Breast epithelium (tissue), 4 donors: ENCODE results near the gene ALG5. TPM values are rescaled to one million over a fixed set of nuclear protein-coding genes. Genes with fewer than 3 reads are reported as not detected.

Experiments used
- DNase-seq, 2 donors: peaks; one replicate each; pipeline ENCODE4 v3.0.0-alpha.2; 2019; ENCODE audit warnings: low spot score in 2 of 2
- H3K27ac ChIP-seq, 2 donors: fragments of 200-600 bp; sonication (generic) in 1 of 2; one replicate each; pipeline ENCODE4 v1.5.1; 2016 to 2019; ENCODE audit warnings: mild to moderate bottlenecking in 1 of 2
- H3K27me3 ChIP-seq, 2 donors: fragments of 200-600 bp; sonication (generic) in 1 of 2; one replicate each; pipeline versions ENCODE4 v1.5.1 to v1.6.0; 2017 to 2019; ENCODE audit warnings: control low read depth in 1 of 2, mild to moderate bottlenecking in 1 of 2
- H3K36me3 ChIP-seq: fragments of 200-600 bp; one replicate; pipeline ENCODE4 v1.5.1; 2019
- H3K4me1 ChIP-seq, 2 donors: fragments of 200-600 bp; sonication (generic); one replicate each; pipeline ENCODE4 v1.5.1; 2016 to 2019; ENCODE audit warnings: control low read depth in 1 of 2
- H3K4me3 ChIP-seq, 3 donors: fragments of 200-600 bp; sonication (generic); 1 replicate in 2 of 3; 2 replicates in 1 of 3; pipeline ENCODE4 v1.5.1; 2016 to 2019; ENCODE audit warnings: mild to moderate bottlenecking in 3 of 3, moderate library complexity in 2 of 3
- H3K9me3 ChIP-seq, 2 donors: fragments of 200-600 bp; sonication (generic) in 1 of 2; one replicate each; pipeline ENCODE4 v1.5.1; 2016 to 2019; ENCODE audit warnings: control low read depth in 1 of 2
- CTCF ChIP-seq, 3 donors: fragments of 450-650 bp; IDR thresholded peaks; one replicate each; pipeline ENCODE4 v1.5.1; 2016 to 2017; ENCODE audit warnings: antibody characterized with exemption in 3 of 3, mild to moderate bottlenecking in 3 of 3, moderate library complexity in 3 of 3
- POLR2A ChIP-seq: fragments of 450-650 bp; IDR thresholded peaks from one replicate; pipeline ENCODE4 v1.6.1; 2016; ENCODE audit warnings: antibody characterized with exemption, mild to moderate bottlenecking, moderate library complexity
- POLR2AphosphoS5 ChIP-seq, 3 donors: sonication (generic); formaldehyde crosslinking; IDR thresholded peaks; one replicate each; pipeline ENCODE4 v1.6.1; 2017; ENCODE audit warnings: antibody characterized with exemption in 3 of 3
- intact Hi-C: fragments of 100-400 bp; cut with DNase I; formaldehyde crosslinking; loops from one replicate; pipeline ENCODE4 v1.15.1; 2023; ENCODE audit warnings: low total_unique reads
- total RNA-seq, 3 donors: library from RNA; depleted of rRNA; stranded (reverse); fragments of >200 nt; gene quantifications; one replicate each; pipeline ENCODE4 v1.1.0, GENCODE V29; 2016

ALG5 gene
- total RNA-seq, 3 donors from 2014 or later = 32.6 to 37.0 (median 32.8) TPM

DNA sequence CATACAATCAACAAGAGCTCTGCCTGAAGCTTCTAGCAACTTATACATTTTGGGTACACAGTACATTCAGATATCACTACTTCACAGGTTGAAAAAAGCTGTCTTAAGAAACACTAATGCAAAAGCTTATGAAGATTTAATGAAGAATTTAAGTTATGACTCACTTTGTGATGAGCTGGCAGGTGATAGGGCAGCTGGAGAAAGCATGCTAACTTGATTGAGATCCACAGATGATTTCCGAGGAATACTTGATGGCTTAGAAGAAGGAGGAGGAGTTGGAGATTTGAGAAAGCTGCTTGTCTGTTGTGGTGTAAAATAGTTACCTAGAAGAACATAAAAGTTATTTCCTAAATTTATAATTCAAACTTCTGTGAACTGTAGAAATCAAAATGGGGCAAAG, 24.7 kb upstream of the ALG5 start:
- DNase-seq = no peak
- no peak for TF ChIP-seq CTCF (IDR thresholded peaks at IDR 0.05)
- no peak for TF ChIP-seq POLR2A
- no peak for TF ChIP-seq POLR2AphosphoS5 (IDR thresholded peaks at IDR 0.05)
- no peak overlapping the region for H3K27ac ChIP-seq
- H3K27me3 ChIP-seq = no peaks in the 10 kb centered on the region
- no peaks in the 10 kb centered on the region for H3K4me1 ChIP-seq
- intact Hi-C loops = no loop called here
- peaks cover 12% of the 10 kb centered on the region for H3K36me3 ChIP-seq
- no peak overlapping the region for H3K4me3 ChIP-seq
- no peaks in the 10 kb centered on the region for H3K9me3 ChIP-seq

- H3K36me3 ChIP-seq = peaks cover 16% of the 10 kb centered on the region
- H3K4me3 ChIP-seq = no peak overlapping the region
- no peak for DNase-seq
- H3K4me1 ChIP-seq = no peaks in the 10 kb centered on the region
- H3K27me3 ChIP-seq = no peaks in the 10 kb centered on the region
- no peak overlapping the region for H3K27ac ChIP-seq
- TF ChIP-seq CTCF (IDR thresholded peaks at IDR 0.05) (no peak), POLR2A (no peak), POLR2AphosphoS5 (IDR thresholded peaks at IDR 0.05) (no peak)
- no peaks in the 10 kb centered on the region for H3K9me3 ChIP-seq
- intact Hi-C loops = no loop called here
These were observed 15.5 kb upstream of the ALG5 start for GRCh38 chr13:37014609-37015008.

- H3K4me1 ChIP-seq = no peaks in the 10 kb centered on the region
- intact Hi-C loops = no loop called here
- H3K27me3 ChIP-seq = no peaks in the 10 kb centered on the region
- no peak for TF ChIP-seq CTCF (IDR thresholded peaks at IDR 0.05)
- no peak for TF ChIP-seq POLR2AphosphoS5 (IDR thresholded peaks at IDR 0.05)
- no peak for TF ChIP-seq POLR2A
- no peak overlapping the region for H3K27ac ChIP-seq
- no peaks in the 10 kb centered on the region for H3K9me3 ChIP-seq
- peaks cover 26% of the 10 kb centered on the region for H3K36me3 ChIP-seq
- no peak for DNase-seq
- H3K4me3 ChIP-seq = no peak overlapping the region
These were observed 12.6 kb upstream of the ALG5 start for GRCh38 chr13:37011788-37012187.

DNA sequence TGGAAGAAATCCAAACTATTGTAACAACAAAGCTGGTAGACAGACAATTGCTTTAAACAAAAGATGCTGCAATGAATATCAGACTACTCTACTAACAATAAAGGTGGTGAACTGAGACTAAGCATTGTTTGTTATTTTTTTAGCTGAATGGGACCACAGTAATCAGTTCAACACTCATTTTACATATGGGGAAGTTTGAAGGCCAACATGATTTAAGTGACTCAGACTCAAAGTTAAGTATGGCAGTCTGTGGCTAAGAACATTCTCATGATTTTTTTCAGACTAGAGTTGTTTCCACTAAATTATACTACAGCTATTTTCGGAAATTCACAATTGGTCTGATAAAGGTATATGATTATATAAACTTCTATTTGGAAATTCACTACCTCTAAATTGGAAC, 11.9 kb upstream of the ALG5 start:
- Histone ChIP-seq H3K36me3 (peaks cover 26% of the 10 kb centered on the region), H3K4me3 (no peak overlapping the region), H3K27ac (no peak overlapping the region), H3K4me1 (no peaks in the 10 kb centered on the region), H3K9me3 (no peaks in the 10 kb centered on the region), H3K27me3 (no peaks in the 10 kb centered on the region)
- no peak for DNase-seq
- TF ChIP-seq POLR2A (no peak), POLR2AphosphoS5 (IDR thresholded peaks at IDR 0.05) (no peak), CTCF (IDR thresholded peaks at IDR 0.05) (no peak)
- intact Hi-C loops = no loop called here

DNA sequence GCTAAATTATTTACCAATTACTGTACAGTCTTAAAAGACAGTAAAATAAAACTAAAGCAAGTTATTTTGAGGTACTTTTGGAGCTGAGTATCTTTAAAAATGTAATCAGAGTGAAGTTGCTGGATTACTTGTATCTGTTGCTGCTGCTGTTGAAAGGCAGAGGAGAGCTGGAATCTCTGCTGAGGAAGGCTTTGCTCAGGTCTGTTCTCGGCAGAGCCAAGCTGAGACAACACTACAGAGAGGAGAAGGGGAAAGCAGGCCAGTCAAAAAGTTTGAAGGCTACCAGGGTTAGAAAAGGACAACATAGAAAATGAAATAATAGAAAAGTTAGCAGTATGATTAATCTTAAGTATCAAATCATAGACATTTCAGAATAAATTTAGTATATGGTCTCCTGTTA, 11.3 kb upstream of the ALG5 start:
- Histone ChIP-seq H3K36me3 (peaks cover 21% of the 10 kb centered on the region), H3K9me3 (no peaks in the 10 kb centered on the region), H3K4me3 (no peak overlapping the region), H3K4me1 (no peaks in the 10 kb centered on the region), H3K27ac (no peak overlapping the region), H3K27me3 (no peaks in the 10 kb centered on the region)
- TF ChIP-seq CTCF (IDR thresholded peaks at IDR 0.05) (no peak), POLR2A (no peak), POLR2AphosphoS5 (IDR thresholded peaks at IDR 0.05) (no peak)
- DNase-seq = no peak
- intact Hi-C loops = no loop called here
